Measurements from ENCODE around the gene CLPTM1L. TPM values are rescaled to one million over a fixed set of nuclear protein-coding genes. Genes with fewer than 3 reads are reported as not detected.

Gene CLPTM1L
- polyA plus RNA-seq, 1 donor from 2014 or later = 61.6 TPM

DNA sequence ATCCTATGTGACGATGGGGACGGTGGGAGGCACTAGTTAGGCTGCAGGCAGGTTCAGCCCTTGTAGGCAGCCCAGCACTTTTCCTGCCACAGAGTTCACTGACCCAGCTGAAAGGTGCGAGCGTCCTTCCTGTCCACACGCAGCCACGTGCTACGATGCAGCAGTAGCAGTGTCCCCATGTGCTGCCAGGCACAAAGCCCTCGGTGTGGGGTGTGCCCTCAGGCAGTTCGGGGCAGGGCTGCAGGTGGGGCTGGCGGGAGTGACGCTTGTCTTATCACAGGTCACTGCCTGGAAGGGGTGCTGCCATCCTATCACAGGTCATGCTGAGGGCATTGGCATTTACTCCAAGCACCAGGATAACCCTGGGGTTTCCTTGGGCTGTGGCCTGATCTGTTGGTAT, 46.8 kb upstream of the CLPTM1L start:
- no peak overlapping the region for H2AFZ ChIP-seq (ENCODE audit: low read depth, low read length)
- H3K27me3 ChIP-seq (ENCODE audit: insufficient read depth, low read depth, low read length) = peaks cover 27% of the 10 kb centered on the region
- no peak overlapping the region for H3K9ac ChIP-seq (ENCODE audit: low read length)
- no peaks in the 10 kb centered on the region for H3F3A ChIP-seq (ENCODE audit: insufficient read depth, low read length, poor library complexity, severe bottlenecking)
- no peaks in the 10 kb centered on the region for H3K9me3 ChIP-seq (ENCODE audit: low read length)
- no peak overlapping the region for H3K4me3 ChIP-seq (ENCODE audit: low read length)
- no peaks in the 10 kb centered on the region for H4K20me1 ChIP-seq (ENCODE audit: insufficient read depth)
- H3K4me2 ChIP-seq (ENCODE audit: low read length) = no peak overlapping the region
- H3K79me2 ChIP-seq (replicated peaks; ENCODE audit: insufficient read depth, low read length) = no peaks in the 10 kb centered on the region
- H3K9me2 ChIP-seq (ENCODE audit: insufficient read depth, low read length) = no peaks in the 10 kb centered on the region
- no peak overlapping the region for H3K27ac ChIP-seq (ENCODE audit: low read length)
- TF ChIP-seq SMC3 (conservative IDR thresholded peaks at IDR 0.05; ENCODE audit: poor library complexity) = no peak
- TF ChIP-seq EP300 (conservative IDR thresholded peaks at IDR 0.05; ENCODE audit: poor library complexity, severe bottlenecking) = no peak
- no peak for TF ChIP-seq TAF1 (IDR thresholded peaks at IDR 0.05; ENCODE audit: low read depth)
- no peak for TF ChIP-seq EZH2 (IDR thresholded peaks at IDR 0.05; ENCODE audit: borderline replicate concordance, insufficient read depth, low read length, poor library complexity, severe bottlenecking)
- no peak for TF ChIP-seq MXI1 (conservative IDR thresholded peaks at IDR 0.05; ENCODE audit: poor library complexity, severe bottlenecking)
- no peak for TF ChIP-seq RAD21 (conservative IDR thresholded peaks at IDR 0.05)
- TF ChIP-seq POLR2AphosphoS5 (IDR thresholded peaks at IDR 0.05) = no peak
- TF ChIP-seq, protein P1, sequence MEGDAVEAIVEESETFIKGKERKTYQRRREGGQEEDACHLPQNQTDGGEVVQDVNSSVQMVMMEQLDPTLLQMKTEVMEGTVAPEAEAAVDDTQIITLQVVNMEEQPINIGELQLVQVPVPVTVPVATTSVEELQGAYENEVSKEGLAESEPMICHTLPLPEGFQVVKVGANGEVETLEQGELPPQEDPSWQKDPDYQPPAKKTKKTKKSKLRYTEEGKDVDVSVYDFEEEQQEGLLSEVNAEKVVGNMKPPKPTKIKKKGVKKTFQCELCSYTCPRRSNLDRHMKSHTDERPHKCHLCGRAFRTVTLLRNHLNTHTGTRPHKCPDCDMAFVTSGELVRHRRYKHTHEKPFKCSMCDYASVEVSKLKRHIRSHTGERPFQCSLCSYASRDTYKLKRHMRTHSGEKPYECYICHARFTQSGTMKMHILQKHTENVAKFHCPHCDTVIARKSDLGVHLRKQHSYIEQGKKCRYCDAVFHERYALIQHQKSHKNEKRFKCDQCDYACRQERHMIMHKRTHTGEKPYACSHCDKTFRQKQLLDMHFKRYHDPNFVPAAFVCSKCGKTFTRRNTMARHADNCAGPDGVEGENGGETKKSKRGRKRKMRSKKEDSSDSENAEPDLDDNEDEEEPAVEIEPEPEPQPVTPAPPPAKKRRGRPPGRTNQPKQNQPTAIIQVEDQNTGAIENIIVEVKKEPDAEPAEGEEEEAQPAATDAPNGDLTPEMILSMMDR (IDR thresholded peaks at IDR 0.05; ENCODE audit: poor library complexity, severe bottlenecking) = no peak
- TF ChIP-seq, protein P2, sequence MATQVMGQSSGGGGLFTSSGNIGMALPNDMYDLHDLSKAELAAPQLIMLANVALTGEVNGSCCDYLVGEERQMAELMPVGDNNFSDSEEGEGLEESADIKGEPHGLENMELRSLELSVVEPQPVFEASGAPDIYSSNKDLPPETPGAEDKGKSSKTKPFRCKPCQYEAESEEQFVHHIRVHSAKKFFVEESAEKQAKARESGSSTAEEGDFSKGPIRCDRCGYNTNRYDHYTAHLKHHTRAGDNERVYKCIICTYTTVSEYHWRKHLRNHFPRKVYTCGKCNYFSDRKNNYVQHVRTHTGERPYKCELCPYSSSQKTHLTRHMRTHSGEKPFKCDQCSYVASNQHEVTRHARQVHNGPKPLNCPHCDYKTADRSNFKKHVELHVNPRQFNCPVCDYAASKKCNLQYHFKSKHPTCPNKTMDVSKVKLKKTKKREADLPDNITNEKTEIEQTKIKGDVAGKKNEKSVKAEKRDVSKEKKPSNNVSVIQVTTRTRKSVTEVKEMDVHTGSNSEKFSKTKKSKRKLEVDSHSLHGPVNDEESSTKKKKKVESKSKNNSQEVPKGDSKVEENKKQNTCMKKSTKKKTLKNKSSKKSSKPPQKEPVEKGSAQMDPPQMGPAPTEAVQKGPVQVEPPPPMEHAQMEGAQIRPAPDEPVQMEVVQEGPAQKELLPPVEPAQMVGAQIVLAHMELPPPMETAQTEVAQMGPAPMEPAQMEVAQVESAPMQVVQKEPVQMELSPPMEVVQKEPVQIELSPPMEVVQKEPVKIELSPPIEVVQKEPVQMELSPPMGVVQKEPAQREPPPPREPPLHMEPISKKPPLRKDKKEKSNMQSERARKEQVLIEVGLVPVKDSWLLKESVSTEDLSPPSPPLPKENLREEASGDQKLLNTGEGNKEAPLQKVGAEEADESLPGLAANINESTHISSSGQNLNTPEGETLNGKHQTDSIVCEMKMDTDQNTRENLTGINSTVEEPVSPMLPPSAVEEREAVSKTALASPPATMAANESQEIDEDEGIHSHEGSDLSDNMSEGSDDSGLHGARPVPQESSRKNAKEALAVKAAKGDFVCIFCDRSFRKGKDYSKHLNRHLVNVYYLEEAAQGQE (IDR thresholded peaks at IDR 0.05; ENCODE audit: borderline replicate concordance) = no peak
- no peaks in the 10 kb centered on the region for H3K36me3 ChIP-seq (ENCODE audit: insufficient read depth, low read length)

GRCh38 chr5:1390861-1391600, 46.1 kb upstream of the CLPTM1L start:
- H2AFZ ChIP-seq (ENCODE audit: low read depth, low read length) = no peak overlapping the region
- H3K4me3 ChIP-seq (ENCODE audit: low read length) = no peak overlapping the region
- no peaks in the 10 kb centered on the region for H3K9me2 ChIP-seq (ENCODE audit: insufficient read depth, low read length)
- no peaks in the 10 kb centered on the region for H3K36me3 ChIP-seq (ENCODE audit: insufficient read depth, low read length)
- no peak overlapping the region for H3K27ac ChIP-seq (ENCODE audit: low read length)
- H3K27me3 ChIP-seq (ENCODE audit: insufficient read depth, low read depth, low read length) = peaks cover 34% of the 10 kb centered on the region
- TF ChIP-seq RAD21 (conservative IDR thresholded peaks at IDR 0.05) (no peak), SMC3 (conservative IDR thresholded peaks at IDR 0.05; ENCODE audit: poor library complexity) (no peak), POLR2AphosphoS5 (IDR thresholded peaks at IDR 0.05) (no peak), EP300 (conservative IDR thresholded peaks at IDR 0.05; ENCODE audit: poor library complexity, severe bottlenecking) (no peak), TAF1 (IDR thresholded peaks at IDR 0.05; ENCODE audit: low read depth) (no peak), EZH2 (IDR thresholded peaks at IDR 0.05; ENCODE audit: borderline replicate concordance, insufficient read depth, low read length, poor library complexity, severe bottlenecking) (no peak), MXI1 (conservative IDR thresholded peaks at IDR 0.05; ENCODE audit: poor library complexity, severe bottlenecking) (no peak)
- TF ChIP-seq, protein P2 (IDR thresholded peaks at IDR 0.05; ENCODE audit: borderline replicate concordance) = no peak
- TF ChIP-seq, protein P1 (IDR thresholded peaks at IDR 0.05; ENCODE audit: poor library complexity, severe bottlenecking) = no peak
- no peak overlapping the region for H3K4me2 ChIP-seq (ENCODE audit: low read length)
- H3K9me3 ChIP-seq (ENCODE audit: low read length) = no peaks in the 10 kb centered on the region
- H4K20me1 ChIP-seq (ENCODE audit: insufficient read depth) = no peaks in the 10 kb centered on the region
- H3K79me2 ChIP-seq (replicated peaks; ENCODE audit: insufficient read depth, low read length) = no peaks in the 10 kb centered on the region
- no peak overlapping the region for H3K9ac ChIP-seq (ENCODE audit: low read length)
- no peaks in the 10 kb centered on the region for H3F3A ChIP-seq (ENCODE audit: insufficient read depth, low read length, poor library complexity, severe bottlenecking)

Data from neural cell (in vitro differentiated cells).